Measurements from ENCODE around the gene PSMD2.
A peak's percentile ranks its signal among the peaks of the same experiment; 100 is the strongest.

- no peak for TF ChIP-seq CTCF (IDR thresholded peaks at IDR 0.05)
- TF ChIP-seq POLR2A (IDR thresholded peaks at IDR 0.05) = peak; percentile 10
Measured at GRCh38 chr3:184336547-184337398, 37.7 kb downstream of the PSMD2 start.
